GM20000 (cell line): ENCODE measurements around the gene EPB41L1.

ENCODE experiments used
- DNase-seq: peaks from one replicate; pipeline ENCODE4 v3.0.0; 2012; ENCODE audit warnings: low spot score
- TF ChIP-seq, protein P1 (sequence below): IDR thresholded peaks from 2 replicates; pipeline ENCODE4 v1.5.1; 2012; ENCODE audit warnings: mild to moderate bottlenecking, control low read depth; ENCODE audit errors: extremely low read depth, missing control alignments

Gene EPB41L1

DNA sequence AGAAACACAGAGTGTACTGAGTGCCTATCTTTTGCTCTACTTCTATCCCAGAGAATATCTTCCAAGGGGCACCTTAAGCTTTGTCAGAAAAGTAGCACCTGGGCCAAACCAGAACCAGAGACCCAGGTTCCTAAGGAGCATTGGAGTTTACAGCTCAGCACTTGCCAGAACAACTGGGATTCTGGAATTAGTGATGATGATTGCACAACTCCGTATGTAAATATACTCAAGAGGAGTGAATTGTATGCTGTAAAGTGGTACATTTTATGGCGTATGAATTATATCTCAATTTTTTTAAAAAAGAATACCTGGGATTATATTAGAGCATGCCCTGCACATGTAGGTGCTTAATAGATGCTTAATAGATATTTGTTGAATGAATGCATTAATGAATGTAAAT, 36.2 kb upstream of the EPB41L1 start:
- TF ChIP-seq, protein P1, sequence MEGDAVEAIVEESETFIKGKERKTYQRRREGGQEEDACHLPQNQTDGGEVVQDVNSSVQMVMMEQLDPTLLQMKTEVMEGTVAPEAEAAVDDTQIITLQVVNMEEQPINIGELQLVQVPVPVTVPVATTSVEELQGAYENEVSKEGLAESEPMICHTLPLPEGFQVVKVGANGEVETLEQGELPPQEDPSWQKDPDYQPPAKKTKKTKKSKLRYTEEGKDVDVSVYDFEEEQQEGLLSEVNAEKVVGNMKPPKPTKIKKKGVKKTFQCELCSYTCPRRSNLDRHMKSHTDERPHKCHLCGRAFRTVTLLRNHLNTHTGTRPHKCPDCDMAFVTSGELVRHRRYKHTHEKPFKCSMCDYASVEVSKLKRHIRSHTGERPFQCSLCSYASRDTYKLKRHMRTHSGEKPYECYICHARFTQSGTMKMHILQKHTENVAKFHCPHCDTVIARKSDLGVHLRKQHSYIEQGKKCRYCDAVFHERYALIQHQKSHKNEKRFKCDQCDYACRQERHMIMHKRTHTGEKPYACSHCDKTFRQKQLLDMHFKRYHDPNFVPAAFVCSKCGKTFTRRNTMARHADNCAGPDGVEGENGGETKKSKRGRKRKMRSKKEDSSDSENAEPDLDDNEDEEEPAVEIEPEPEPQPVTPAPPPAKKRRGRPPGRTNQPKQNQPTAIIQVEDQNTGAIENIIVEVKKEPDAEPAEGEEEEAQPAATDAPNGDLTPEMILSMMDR: no peak
- DNase-seq: no peak

GRCh38 chr20:36119537-36119936, 35.0 kb upstream of the EPB41L1 start:
- DNase-seq: no peak
- TF ChIP-seq, protein P1: no peak

DNA sequence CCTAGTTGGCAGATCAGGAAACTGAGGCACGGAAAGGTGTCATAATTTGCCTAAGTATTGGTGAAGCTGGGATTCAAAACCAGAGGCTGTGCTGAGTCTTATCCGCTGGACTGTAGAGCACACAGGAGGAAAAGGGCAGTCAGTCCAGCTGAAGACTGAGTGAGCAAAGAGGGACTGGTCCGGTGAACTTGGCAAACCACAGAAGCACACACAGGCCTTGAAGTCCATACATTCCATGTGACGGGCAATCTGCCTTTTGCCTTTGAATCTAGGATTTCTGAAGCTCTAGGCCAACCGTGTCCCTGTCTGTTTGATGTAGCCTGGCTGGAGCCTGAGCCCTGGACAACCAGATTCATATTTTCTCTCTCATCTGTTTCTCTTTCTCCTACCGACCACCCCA, 34.3 kb upstream of the EPB41L1 start:
- DNase-seq: no peak
- TF ChIP-seq, protein P1: no peak

DNA sequence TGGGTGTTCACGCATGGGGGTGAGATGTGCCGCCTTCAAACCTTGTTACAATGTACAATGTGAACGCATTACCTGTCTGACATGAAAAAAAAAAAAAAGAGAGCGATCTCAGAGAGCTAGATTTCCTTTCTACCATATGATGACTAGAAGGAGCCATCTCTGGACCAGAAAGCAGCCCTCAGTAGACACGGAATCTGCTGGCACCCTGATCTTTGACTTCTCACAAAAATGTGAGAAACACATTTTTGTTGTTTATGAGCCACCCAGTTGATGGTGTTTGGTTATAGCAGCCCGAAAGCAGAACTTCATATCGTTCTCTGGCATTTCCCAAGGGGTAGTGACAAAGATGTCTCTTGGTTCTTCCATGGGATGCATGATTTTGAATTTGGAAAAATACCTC, 33.5 kb upstream of the EPB41L1 start:
- DNase-seq: no peak

DNA sequence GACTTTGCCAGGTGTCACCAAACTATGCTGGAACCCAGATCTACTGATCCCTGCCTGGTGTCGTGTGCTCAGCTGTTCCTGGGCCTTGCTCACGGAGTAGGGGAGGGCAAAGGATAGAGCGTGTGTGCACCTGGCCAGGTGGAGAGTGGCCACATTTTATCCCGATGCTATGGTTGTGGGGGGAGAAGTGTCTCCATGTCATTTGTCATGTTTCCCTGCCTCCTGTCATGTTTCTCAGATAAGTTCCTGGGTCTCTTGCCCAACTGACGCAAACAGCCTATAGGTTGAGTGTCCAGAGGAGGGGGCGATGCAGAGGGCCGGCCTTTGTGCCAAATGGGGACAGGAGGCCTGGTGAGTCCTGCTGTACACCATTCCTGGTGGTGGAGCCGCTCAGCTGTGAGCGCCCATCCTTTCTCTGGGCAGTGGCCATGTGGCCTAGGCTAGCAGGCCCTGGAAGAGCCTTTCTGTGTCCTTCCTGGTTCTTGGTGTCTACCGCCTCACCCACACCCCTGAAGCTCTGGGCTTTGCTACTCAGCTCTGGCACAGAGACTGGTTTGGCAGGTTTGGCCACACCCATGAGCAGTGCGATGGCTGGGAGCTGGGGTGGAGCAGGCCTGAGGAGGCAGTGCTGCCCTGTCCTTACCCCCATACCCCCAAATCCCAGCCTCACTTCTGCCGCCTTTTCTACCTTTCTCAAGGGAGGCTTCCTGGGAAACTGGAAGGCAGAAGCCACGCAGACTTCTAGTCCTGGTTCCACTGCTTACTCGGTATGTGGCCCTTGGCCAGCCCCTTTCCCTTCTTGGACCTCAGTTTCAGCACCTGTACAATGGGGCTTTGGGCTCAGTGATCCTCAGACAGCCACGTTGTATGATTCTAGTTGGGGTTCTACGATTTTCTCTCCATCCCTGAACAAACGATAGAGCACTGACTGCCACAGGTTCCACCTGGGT, 32.3 kb upstream of the EPB41L1 start:
- DNase-seq: no peak

More for the DNA sequence above, 33.5 kb upstream of the EPB41L1 start:
- TF ChIP-seq, protein P1: no peak

DNA sequence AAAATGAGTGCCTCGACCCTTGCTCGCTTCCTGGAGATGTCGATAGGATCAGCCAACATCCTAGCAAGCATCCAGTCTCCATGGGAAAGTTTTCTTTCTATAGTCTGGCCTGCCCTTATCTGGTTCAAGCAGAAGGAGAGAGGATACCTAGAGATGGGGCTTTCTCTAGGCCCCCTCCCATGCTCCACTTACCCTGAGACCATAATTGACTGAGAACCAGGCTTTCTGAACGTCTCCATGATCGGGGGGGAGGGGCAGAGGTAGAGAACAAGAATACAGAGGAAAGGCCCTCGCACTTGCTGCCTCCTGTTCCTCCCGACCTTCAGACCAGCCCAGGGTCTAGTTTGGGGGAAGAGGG, 31.6 kb upstream of the EPB41L1 start:
- no peak for DNase-seq
- TF ChIP-seq, protein P1: no peak

More for the DNA sequence above, 32.3 kb upstream of the EPB41L1 start:
- TF ChIP-seq, protein P1: no peak

GRCh38 chr20:36125097-36125496, 29.4 kb upstream of the EPB41L1 start:
- TF ChIP-seq, protein P1: no peak
- no peak for DNase-seq
